HEK293 (cell line): ENCODE results near the gene DR1.

Experiments
- CTCF ChIA-PET: fragments of 350-600 bp; formaldehyde crosslinking; extraction: SDS; loops from one replicate; lab custom pipeline; 2021; ENCODE audit warnings: antibody characterized with exemption; lab: Yijun Ruan, JAX
- POLR2A ChIA-PET: fragments of 300-600 bp; formaldehyde crosslinking; extraction: SDS; loops from one replicate; lab custom pipeline; 2020; ENCODE audit warnings: antibody characterized with exemption, inconsistent platforms; lab: Yijun Ruan, JAX
- H3K27ac ChIP-seq: fragments of 200-500 bp; sonication (Bioruptor generic); 2 replicates; pipeline ENCODE4 v1.5.1; 2014; ENCODE audit warnings: low read depth, low read length, control low read depth, inconsistent platforms; ENCODE audit errors: extremely low read depth
- H3K36me3 ChIP-seq, 2 experiments: fragments of 200-500 bp in 1 of 2; sonication (Bioruptor generic) in 1 of 2; 1 replicate in 1 of 2; 2 replicates in 1 of 2; pipeline ENCODE4 v1.5.1; 2014 to 2017; ENCODE audit warnings: inconsistent platforms in 2 of 2, low read length in 2 of 2; ENCODE audit not compliant: control insufficient read depth in 2 of 2, insufficient read depth in 1 of 2
- H3K4me1 ChIP-seq: fragments of 200-500 bp; sonication (Bioruptor generic); 2 replicates; pipeline ENCODE4 v1.5.1; 2014; ENCODE audit warnings: mild to moderate bottlenecking, low read length, inconsistent platforms; ENCODE audit not compliant: control insufficient read depth, insufficient read depth
- H3K4me3 ChIP-seq: 2 replicates; pipeline ENCODE4 v1.5.1; 2011; ENCODE audit warnings: low read depth, mild to moderate bottlenecking, control low read depth, low read length, moderate library complexity
- H3K9me3 ChIP-seq: fragments of 200-500 bp; sonication (Bioruptor generic); 2 replicates; pipeline ENCODE4 v1.5.1; 2014; ENCODE audit warnings: low read depth, low read length, inconsistent platforms; ENCODE audit not compliant: control insufficient read depth, insufficient read depth
- ATF2 ChIP-seq: fragments of 450-650 bp; formaldehyde crosslinking; IDR thresholded peaks from 2 replicates; pipeline ENCODE4 v1.5.1; 2016; ENCODE audit warnings: missing biosample characterization, missing genetic modification characterization, low read depth
- KLF10 ChIP-seq: fragments of 450-650 bp; IDR thresholded peaks from 2 replicates; pipeline ENCODE4 v1.5.1; 2018; ENCODE audit warnings: missing biosample characterization, mild to moderate bottlenecking, missing genetic modification characterization
- PRDM10 ChIP-seq: fragments of 450-650 bp; formaldehyde crosslinking; IDR thresholded peaks from 2 replicates; pipeline ENCODE4 v1.5.1; 2016; ENCODE audit warnings: missing biosample characterization, missing genetic modification characterization
- SCRT2 ChIP-seq: fragments of 450-650 bp; formaldehyde crosslinking; IDR thresholded peaks from 2 replicates; pipeline ENCODE4 v1.5.1; 2016; ENCODE audit warnings: missing biosample characterization, missing genetic modification characterization
- ZBTB20 ChIP-seq: fragments of 450-650 bp; formaldehyde crosslinking; IDR thresholded peaks from 2 replicates; pipeline ENCODE4 v1.5.1; 2016; ENCODE audit warnings: missing biosample characterization, missing genetic modification characterization
- ZBTB8A ChIP-seq: fragments of 450-650 bp; formaldehyde crosslinking; IDR thresholded peaks from 2 replicates; pipeline ENCODE4 v1.5.1; 2016; ENCODE audit warnings: missing biosample characterization, missing genetic modification characterization
- ZFHX2 ChIP-seq: fragments of 450-650 bp; formaldehyde crosslinking; conservative IDR thresholded peaks from 2 replicates; pipeline ENCODE4 v1.5.1; 2016; ENCODE audit warnings: missing biosample characterization, missing genetic modification characterization
- ZFP3 ChIP-seq: fragments of 450-650 bp; formaldehyde crosslinking; IDR thresholded peaks from 2 replicates; pipeline ENCODE4 v1.5.1; 2016; ENCODE audit warnings: low read depth, missing biosample characterization, missing genetic modification characterization
- ZFP41 ChIP-seq: fragments of 450-650 bp; formaldehyde crosslinking; IDR thresholded peaks from 2 replicates; pipeline ENCODE4 v1.5.1; 2016; ENCODE audit warnings: missing biosample characterization, missing genetic modification characterization, borderline replicate concordance
- ZFP69B ChIP-seq: fragments of 450-650 bp; formaldehyde crosslinking; IDR thresholded peaks from 2 replicates; pipeline ENCODE4 v1.5.1; 2016; ENCODE audit warnings: missing biosample characterization, missing genetic modification characterization
- ZNF10 ChIP-seq: fragments of 450-650 bp; formaldehyde crosslinking; IDR thresholded peaks from 2 replicates; pipeline ENCODE4 v1.5.1; 2017; ENCODE audit warnings: missing biosample characterization, missing genetic modification characterization
- ZNF140 ChIP-seq: fragments of 450-650 bp; formaldehyde crosslinking; IDR thresholded peaks from 2 replicates; pipeline ENCODE4 v1.5.1; 2016; ENCODE audit warnings: missing biosample characterization, missing genetic modification characterization
- ZNF148 ChIP-seq: fragments of 450-650 bp; formaldehyde crosslinking; IDR thresholded peaks from 2 replicates; pipeline ENCODE4 v1.5.0; 2017; ENCODE audit warnings: missing biosample characterization, missing genetic modification characterization, borderline replicate concordance
- ZNF18 ChIP-seq: fragments of 450-650 bp; formaldehyde crosslinking; IDR thresholded peaks from 2 replicates; pipeline ENCODE4 v1.5.1; 2016; ENCODE audit warnings: missing biosample characterization, missing genetic modification characterization
- ZNF184 ChIP-seq: fragments of 450-650 bp; IDR thresholded peaks from 2 replicates; pipeline ENCODE4 v1.5.1; 2018; ENCODE audit warnings: missing biosample characterization, mild to moderate bottlenecking, missing genetic modification characterization
- ZNF19 ChIP-seq: fragments of 450-650 bp; formaldehyde crosslinking; IDR thresholded peaks from 2 replicates; pipeline ENCODE4; 2016; ENCODE audit warnings: missing biosample characterization, missing genetic modification characterization, low read depth
- ZNF341 ChIP-seq: fragments of 450-650 bp; formaldehyde crosslinking; IDR thresholded peaks from 2 replicates; pipeline ENCODE4; 2016; ENCODE audit warnings: low read depth, missing biosample characterization, missing genetic modification characterization
- ZNF473 ChIP-seq: fragments of 450-650 bp; formaldehyde crosslinking; IDR thresholded peaks from 2 replicates; pipeline ENCODE4 v1.5.1; 2017; ENCODE audit warnings: missing biosample characterization, missing genetic modification characterization
- ZNF514 ChIP-seq: fragments of 450-650 bp; formaldehyde crosslinking; IDR thresholded peaks from 2 replicates; pipeline ENCODE4 v1.5.1; 2016; ENCODE audit warnings: missing biosample characterization, missing genetic modification characterization
- ZNF645 ChIP-seq: fragments of 450-650 bp; formaldehyde crosslinking; IDR thresholded peaks from 2 replicates; pipeline ENCODE4; 2016; ENCODE audit warnings: missing biosample characterization, missing genetic modification characterization
- ZNF701 ChIP-seq: fragments of 450-650 bp; formaldehyde crosslinking; IDR thresholded peaks from 2 replicates; pipeline ENCODE4 v1.5.1; 2016; ENCODE audit warnings: missing biosample characterization, missing genetic modification characterization
- ZNF747 ChIP-seq: fragments of 450-650 bp; formaldehyde crosslinking; IDR thresholded peaks from 2 replicates; pipeline ENCODE4 v1.5.1; 2016; ENCODE audit warnings: missing biosample characterization, missing genetic modification characterization

Gene DR1

GRCh38 chr1:93322349-93322748 lies 23.4 kb upstream of the DR1 start:
- H3K36me3 ChIP-seq: peaks cover 0 to 3% of the 10 kb centered on the region in 2 experiments; a peak in 1 of 3 replicates
- no peak for TF ChIP-seq ZFP69B (tag by site-specific recombination)
- no peak for TF ChIP-seq ZFP41 (tag by site-specific recombination)
- TF ChIP-seq ZBTB20: no peak
- TF ChIP-seq ZNF473 (tag by site-specific recombination): no peak
- no peak for TF ChIP-seq ZNF19 (tag by site-specific recombination)
- TF ChIP-seq ZNF140 (tag by site-specific recombination): no peak
- TF ChIP-seq ZNF341 (tag by site-specific recombination): no peak
- no peak for TF ChIP-seq ZFHX2 (tag by site-specific recombination)
- TF ChIP-seq ZBTB8A (tag by site-specific recombination): no peak
- no peak for TF ChIP-seq KLF10 (tag by site-specific recombination)
- no peak for TF ChIP-seq ZNF184 (tag by site-specific recombination)
- no peak for TF ChIP-seq ZFP3 (tag by site-specific recombination)
- H3K4me1 ChIP-seq: peaks cover 6% of the 10 kb centered on the region; the same call in 1 of the 2 replicates
- CTCF ChIA-PET: interaction anchor here (2.0 kb wide), 1 partner anchor 18 kb away, joined by 11 read pairs; no protein-coding TSS in a partner anchor
- no peaks in the 10 kb centered on the region for H3K9me3 ChIP-seq
- H3K4me3 ChIP-seq: no peak overlapping the region
- no peak overlapping the region for H3K27ac ChIP-seq
- POLR2A ChIA-PET: no interaction called here

- no peak for TF ChIP-seq ZNF747
- TF ChIP-seq ZNF514 (tag by site-specific recombination): no peak
- TF ChIP-seq ZBTB8A (tag by site-specific recombination): no peak
- TF ChIP-seq ZNF148 (tag by site-specific recombination): no peak
- TF ChIP-seq PRDM10 (tag by site-specific recombination): no peak
- TF ChIP-seq ZNF18 (tag by site-specific recombination): no peak
- TF ChIP-seq ZNF701 (tag by site-specific recombination): no peak
- no peak for TF ChIP-seq ZNF645
- TF ChIP-seq ATF2 (tag by site-specific recombination): no peak
- TF ChIP-seq ZNF19 (tag by site-specific recombination): no peak
- no peak for TF ChIP-seq ZNF341 (tag by site-specific recombination)
- no peak for TF ChIP-seq SCRT2
- TF ChIP-seq ZNF10: no peak
- no peak overlapping the region for H3K27ac ChIP-seq
- H3K4me3 ChIP-seq: no peak overlapping the region
- peaks cover 0 to 3% of the 10 kb centered on the region in 2 experiments; a peak in 1 of 3 replicates for H3K36me3 ChIP-seq
- ChIA-PET CTCF (interaction anchor here (1.2 to 2.0 kb wide), 2 partner anchors 19 to 767 kb away, joined by 3 to 11 read pairs; no protein-coding TSS in a partner anchor), POLR2A (interaction anchor here (1.0 kb wide), 1 partner anchor 23 kb away, joined by 4 read pairs; the partner anchor contains the start of gene DR1)
- peaks cover 6% of the 10 kb centered on the region; the same call in 1 of the 2 replicates for H3K4me1 ChIP-seq
- no peaks in the 10 kb centered on the region for H3K9me3 ChIP-seq
Measured at GRCh38 chr1:93323185-93323820, 22.4 kb upstream of the DR1 start.
